ENCODE results near the gene RETN. TPM values are rescaled to one million over a fixed set of nuclear protein-coding genes. Genes with fewer than 3 reads are reported as not detected.

The RETN gene
- total RNA-seq, 6 experiments from 2014 or later = not detected

DNA sequence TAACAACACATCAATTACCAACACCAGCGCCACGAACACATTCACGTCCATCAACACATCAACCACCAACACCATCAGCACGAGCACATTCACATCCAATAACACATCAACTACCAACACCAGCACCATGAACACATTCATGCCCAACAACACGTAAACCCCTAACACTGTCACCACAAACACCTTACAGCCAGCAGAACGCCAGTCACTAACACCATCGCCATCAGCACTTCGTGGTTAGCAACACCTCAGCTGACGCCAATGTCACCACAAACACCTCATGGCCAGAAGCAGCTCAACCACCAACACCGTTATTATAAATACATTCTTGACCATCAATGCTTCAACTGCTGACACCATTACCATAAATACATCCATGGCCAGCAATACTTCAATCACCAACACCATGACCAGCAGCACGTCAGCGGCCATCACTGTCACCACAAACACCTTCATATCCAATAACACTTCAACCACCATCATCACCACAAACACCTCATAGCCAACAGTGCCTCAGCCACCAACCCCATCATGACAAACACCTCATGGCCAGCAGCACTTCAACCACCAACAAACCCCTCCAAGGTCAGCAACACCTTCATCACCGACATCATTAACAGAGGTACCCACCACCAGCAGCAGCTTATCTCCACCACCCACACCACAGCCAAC, 23.7 kb downstream of the RETN start:
- DNase-seq = no peak
- Mint-ChIP-seq H3K4me3 (no peak overlapping the region), H3K9me3 (no peaks in the 10 kb centered on the region), H3K27ac (no peak overlapping the region), H3K4me1 (ENCODE audit: low read depth) (no peaks in the 10 kb centered on the region), H3K27me3 (ENCODE audit: insufficient read depth) (peaks cover 11% of the 10 kb centered on the region), H3K36me3 (ENCODE audit: low read depth) (no peaks in the 10 kb centered on the region)
- TF ChIP-seq, protein P1, sequence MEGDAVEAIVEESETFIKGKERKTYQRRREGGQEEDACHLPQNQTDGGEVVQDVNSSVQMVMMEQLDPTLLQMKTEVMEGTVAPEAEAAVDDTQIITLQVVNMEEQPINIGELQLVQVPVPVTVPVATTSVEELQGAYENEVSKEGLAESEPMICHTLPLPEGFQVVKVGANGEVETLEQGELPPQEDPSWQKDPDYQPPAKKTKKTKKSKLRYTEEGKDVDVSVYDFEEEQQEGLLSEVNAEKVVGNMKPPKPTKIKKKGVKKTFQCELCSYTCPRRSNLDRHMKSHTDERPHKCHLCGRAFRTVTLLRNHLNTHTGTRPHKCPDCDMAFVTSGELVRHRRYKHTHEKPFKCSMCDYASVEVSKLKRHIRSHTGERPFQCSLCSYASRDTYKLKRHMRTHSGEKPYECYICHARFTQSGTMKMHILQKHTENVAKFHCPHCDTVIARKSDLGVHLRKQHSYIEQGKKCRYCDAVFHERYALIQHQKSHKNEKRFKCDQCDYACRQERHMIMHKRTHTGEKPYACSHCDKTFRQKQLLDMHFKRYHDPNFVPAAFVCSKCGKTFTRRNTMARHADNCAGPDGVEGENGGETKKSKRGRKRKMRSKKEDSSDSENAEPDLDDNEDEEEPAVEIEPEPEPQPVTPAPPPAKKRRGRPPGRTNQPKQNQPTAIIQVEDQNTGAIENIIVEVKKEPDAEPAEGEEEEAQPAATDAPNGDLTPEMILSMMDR (IDR thresholded peaks at IDR 0.05) = no peak

DNA sequence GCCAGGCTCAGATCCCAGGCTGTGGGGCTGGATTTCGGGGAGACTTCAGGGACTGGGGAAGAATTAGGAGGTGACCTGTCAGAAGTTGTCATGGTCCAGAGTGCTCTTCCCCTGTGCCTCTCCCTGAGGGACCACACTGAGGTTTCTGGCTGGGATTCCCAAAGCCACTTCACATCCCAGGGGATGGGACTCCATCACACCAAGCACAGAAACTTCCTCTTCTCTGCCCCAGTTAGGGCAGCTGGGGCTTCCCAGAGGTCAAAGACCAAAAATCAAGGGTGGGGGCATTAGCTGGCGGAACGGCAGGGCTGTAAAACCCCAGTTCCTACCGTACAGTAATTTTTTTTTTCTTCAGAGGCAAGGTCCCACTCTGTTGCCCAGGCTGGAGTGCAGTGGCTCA, 25.6 kb downstream of the RETN start:
- Mint-ChIP-seq H3K27ac (no peak overlapping the region), H3K4me3 (no peak overlapping the region), H3K4me1 (ENCODE audit: low read depth) (no peaks in the 10 kb centered on the region), H3K27me3 (ENCODE audit: insufficient read depth) (peaks cover 14% of the 10 kb centered on the region), H3K36me3 (ENCODE audit: low read depth) (no peaks in the 10 kb centered on the region), H3K9me3 (no peaks in the 10 kb centered on the region)
- TF ChIP-seq, protein P1 (IDR thresholded peaks at IDR 0.05) = no peak
- no peak for DNase-seq

DNA sequence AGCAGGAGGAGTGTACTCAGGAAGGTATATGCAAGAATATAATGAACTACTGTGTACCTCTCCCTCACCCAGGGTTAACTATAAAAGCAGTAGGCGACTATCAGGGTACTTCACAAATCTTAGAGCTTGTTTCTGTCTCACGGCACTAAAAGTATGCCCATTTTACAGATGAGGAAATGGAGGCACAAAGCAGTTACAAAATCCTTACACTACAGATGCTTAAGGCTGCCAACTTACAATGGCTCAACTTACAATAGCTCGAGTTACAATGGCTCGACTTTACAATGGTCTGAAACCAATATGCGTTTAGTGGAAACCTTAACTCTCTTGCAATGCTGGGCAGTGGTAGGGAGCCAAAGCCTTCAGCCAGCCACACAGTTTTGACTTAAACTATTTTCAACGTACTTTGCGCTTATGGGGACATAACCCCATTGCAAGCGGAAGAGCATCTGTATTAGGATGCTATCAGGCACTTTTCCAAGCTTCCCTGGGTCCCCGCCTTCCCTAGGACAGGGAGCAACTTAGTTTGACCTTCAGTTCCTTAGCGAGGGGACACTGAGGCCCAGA, 29.0 kb downstream of the RETN start:
- Mint-ChIP-seq H3K36me3 (ENCODE audit: low read depth) (no peaks in the 10 kb centered on the region), H3K4me1 (ENCODE audit: low read depth) (no peaks in the 10 kb centered on the region), H3K4me3 (no peak overlapping the region), H3K27ac (no peak overlapping the region), H3K9me3 (no peaks in the 10 kb centered on the region), H3K27me3 (ENCODE audit: insufficient read depth) (peaks cover 15% of the 10 kb centered on the region)
- TF ChIP-seq, protein P1 (IDR thresholded peaks at IDR 0.05) = no peak
- no peak for DNase-seq

DNA sequence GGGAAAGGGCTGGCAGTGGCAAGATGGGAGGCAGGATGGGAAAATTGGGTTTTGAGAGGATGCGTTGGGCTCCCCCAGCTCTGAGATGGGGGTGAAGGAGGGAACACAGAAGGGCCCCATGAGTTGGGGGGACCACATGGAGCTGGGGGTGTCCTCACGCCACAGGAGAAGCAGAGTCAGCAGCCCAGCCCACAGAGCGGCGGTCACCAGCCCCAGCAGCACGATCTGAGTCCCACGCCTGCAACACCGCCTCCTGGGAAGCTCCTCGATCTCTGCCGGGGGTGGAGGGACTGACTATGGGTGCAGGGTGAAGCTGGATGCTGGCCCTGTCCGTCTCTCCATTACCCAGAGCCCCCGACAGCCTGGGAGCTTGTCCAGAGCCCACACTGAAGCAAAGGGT, 29.7 kb downstream of the RETN start:
- DNase-seq = no peak
- Mint-ChIP-seq H3K27me3 (ENCODE audit: insufficient read depth) (peaks cover 21% of the 10 kb centered on the region), H3K4me1 (ENCODE audit: low read depth) (no peaks in the 10 kb centered on the region), H3K27ac (no peak overlapping the region), H3K4me3 (no peak overlapping the region), H3K9me3 (no peaks in the 10 kb centered on the region), H3K36me3 (ENCODE audit: low read depth) (no peaks in the 10 kb centered on the region)
- TF ChIP-seq, protein P1 (IDR thresholded peaks at IDR 0.05) = no peak

DNA sequence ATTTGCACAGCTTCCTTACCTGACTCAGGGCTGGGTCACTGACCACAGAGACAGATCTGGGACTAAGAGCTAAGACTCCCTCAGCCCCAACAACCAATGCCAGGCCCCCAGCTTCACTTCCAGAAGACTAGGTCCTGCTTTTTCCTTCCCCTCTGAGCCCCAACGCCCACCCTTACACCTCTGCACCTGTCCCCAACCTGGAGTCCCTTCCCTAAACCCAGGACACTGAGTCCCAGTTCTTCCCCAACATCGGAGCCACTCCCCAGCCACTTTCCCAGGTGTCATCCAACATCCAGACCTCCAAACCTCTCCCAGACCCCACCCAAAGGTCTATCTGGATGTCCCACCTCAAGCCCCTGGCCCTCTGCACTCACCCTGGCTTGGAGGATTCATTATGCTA, 30.2 kb downstream of the RETN start:
- Mint-ChIP-seq H3K27ac (no peak overlapping the region), H3K4me3 (no peak overlapping the region), H3K4me1 (ENCODE audit: low read depth) (no peaks in the 10 kb centered on the region), H3K27me3 (ENCODE audit: insufficient read depth) (peaks cover 21% of the 10 kb centered on the region), H3K9me3 (no peaks in the 10 kb centered on the region), H3K36me3 (ENCODE audit: low read depth) (no peaks in the 10 kb centered on the region)
- TF ChIP-seq, protein P1 (IDR thresholded peaks at IDR 0.05) = no peak
- DNase-seq = no peak

Measured in HFFc6 (cell line).